SKM-1 (cell line): ENCODE data around the gene PM20D1.
A peak's percentile ranks its signal among the peaks of the same experiment; 100 is the strongest.
"Not testable (repeated sequence)": the region's sequence is repeated elsewhere in the genome, so short reads cannot be mapped to it uniquely, and the experiment has no call there.

Experiments used
- DNase-seq: peaks from one replicate; lab custom pipeline; 2025; ENCODE audit not compliant: unreplicated experiment; lab: John Stamatoyannopoulos, UW

Gene PM20D1

GRCh38 chr1:205842229-205842628, 7.7 kb downstream of the PM20D1 start:
- DNase-seq: no peak

- no peak for DNase-seq
Measured at GRCh38 chr1:205840146-205840923, 9.6 kb downstream of the PM20D1 start.

GRCh38 chr1:205837382-205837970, 12.5 kb downstream of the PM20D1 start:
- no peak for DNase-seq

- no peak for DNase-seq
Measured at GRCh38 chr1:205834751-205835150, 15.2 kb downstream of the PM20D1 start.

- no peak for DNase-seq
Measured at GRCh38 chr1:205832326-205832751, 17.6 kb downstream of the PM20D1 start.

GRCh38 chr1:205827623-205828022, 22.3 kb downstream of the PM20D1 start:
- DNase-seq: no peak

GRCh38 chr1:205826995-205827394, 22.9 kb downstream of the PM20D1 start:
- DNase-seq: no peak

- no peak for DNase-seq
Measured at GRCh38 chr1:205826016-205826806, 23.7 kb downstream of the PM20D1 start.

GRCh38 chr1:205824180-205824579, 25.8 kb downstream of the PM20D1 start:
- peak; percentile 25 for DNase-seq

- DNase-seq: not testable (repeated sequence)
Measured at GRCh38 chr1:205823260-205823659, 26.7 kb downstream of the PM20D1 start.

GRCh38 chr1:205822397-205822796, 27.5 kb downstream of the PM20D1 start:
- no peak for DNase-seq

GRCh38 chr1:205817988-205818387, 31.9 kb downstream of the PM20D1 start:
- no peak for DNase-seq

- no peak for DNase-seq
Measured at GRCh38 chr1:205817364-205817763, 32.6 kb downstream of the PM20D1 start.

GRCh38 chr1:205813755-205814058, 36.2 kb downstream of the PM20D1 start:
- DNase-seq: no peak

GRCh38 chr1:205812878-205813754, 36.8 kb downstream of the PM20D1 start, which contains the start of gene SLC41A1:
TSS of gene SLC41A1 (minus strand) at chr1:205813198. CDS start at chr1:205810441, 2,757 bp downstream.
- peak; percentile 87 for DNase-seq

GRCh38 chr1:205812271-205812877, 37.6 kb downstream of the PM20D1 start:
- no peak for DNase-seq

GRCh38 chr1:205811660-205812059, 38.3 kb downstream of the PM20D1 start:
- DNase-seq: no peak

GRCh38 chr1:205810448-205811157, 39.3 kb downstream of the PM20D1 start:
- DNase-seq: peak; percentile 40

GRCh38 chr1:205809942-205810345, 40.0 kb downstream of the PM20D1 start:
- DNase-seq: no peak

GRCh38 chr1:205809469-205809868, 40.5 kb downstream of the PM20D1 start:
- no peak for DNase-seq
